ENCODE measurements around the gene LRRC8B.

The LRRC8B gene

DNA sequence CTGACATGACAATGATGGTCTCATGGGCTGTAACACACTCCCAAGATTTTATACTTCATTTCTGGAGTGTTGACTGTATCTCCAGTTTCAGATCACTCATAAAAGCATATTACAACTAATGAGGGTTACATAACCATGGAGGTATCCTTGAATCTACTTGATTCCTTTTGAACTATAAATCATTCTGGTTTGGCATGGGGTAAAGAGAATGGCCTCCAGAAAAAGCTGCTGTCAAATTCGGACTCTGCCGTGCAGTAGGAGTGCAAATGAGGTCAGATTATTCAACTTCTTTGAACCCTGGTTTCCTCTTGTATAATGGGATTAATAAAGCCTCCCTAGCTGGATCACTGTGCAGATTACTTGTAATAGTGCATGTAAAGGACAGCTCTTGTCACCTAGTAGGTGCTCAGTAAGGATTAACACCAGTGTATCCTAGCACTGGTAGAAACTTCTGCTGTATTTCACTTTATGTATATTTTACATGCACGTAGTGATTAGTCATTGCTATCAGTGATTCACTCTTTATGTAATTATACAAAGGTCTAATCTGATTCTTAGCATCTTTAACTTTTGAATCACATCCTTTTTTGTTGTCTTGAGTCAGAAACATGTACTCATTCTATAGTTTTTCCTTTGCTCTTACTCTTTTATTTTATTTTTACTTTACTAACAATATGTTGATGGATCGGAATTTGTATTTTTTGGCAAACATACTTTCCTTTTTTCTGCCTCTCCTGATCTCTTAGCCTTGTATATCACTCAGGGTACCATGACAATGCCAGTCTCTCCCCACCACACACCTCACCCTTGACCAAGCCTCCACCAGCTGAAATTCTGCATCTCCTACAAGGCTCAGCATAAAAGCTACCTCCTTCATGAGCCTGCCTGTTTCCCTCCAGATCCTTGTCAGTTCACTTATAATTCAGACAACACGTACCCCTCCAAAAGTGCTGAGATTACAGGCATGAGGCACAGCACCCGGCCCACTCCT lies 111.5 kb downstream of the LRRC8B start:
- DNase-seq, result no peak

DNA sequence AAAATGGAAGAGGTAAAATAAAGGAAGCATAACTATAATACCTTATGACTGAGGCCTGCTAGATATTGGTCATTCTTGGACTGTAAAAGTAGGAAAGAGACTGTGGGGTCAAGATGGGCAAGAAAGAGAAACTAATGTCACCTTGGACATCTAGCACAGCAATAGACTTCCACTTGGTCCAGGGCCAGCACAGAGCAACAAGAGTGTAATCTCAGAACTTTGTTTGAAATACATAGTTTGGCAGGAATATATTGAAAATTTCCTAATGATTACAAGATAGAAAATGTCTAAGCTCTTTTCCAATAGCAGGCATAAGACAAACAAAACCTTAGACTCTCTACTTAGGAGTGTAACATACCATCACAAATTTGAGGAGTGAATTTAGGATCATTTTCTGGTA lies 112.9 kb downstream of the LRRC8B start:
- DNase-seq, result no peak

DNA sequence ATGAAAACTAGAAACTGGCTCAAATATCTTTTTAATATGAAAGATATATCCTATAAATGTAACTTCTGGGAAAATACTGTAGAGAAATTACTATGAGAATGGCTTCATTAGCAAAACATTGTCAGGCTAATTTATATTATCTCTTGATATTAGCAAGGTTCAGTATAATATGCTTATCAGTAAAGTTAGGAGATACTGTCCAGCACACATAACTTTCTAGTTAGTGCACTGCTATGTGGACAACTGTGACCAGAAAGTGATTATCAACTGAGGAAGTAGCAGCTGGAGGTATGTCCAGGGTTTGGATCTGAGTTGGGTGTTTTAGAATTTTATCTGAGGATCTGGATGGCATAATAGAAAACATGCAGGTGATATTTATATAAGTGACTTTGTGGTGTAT lies 115.8 kb downstream of the LRRC8B start:
- no peak for DNase-seq

DNA sequence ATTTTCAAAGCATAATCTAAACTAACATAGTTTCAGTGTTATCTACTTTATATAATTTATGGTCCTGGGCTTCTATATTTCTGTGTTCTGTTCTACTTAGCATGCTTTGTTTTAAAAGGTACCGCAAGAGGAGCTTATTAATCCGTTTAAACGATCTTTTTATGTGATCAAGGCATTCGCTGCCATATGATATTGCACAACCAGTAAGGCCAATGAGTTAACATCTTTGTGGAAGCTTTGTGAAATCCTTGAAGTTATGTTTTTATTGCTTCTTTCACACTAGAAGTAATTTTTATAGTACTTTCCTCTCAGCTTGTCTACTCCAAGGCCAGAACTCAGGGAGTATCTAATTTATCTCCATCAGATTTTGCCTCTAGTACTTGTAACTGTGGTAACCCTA lies 117.2 kb downstream of the LRRC8B start:
- no peak for DNase-seq

DNA sequence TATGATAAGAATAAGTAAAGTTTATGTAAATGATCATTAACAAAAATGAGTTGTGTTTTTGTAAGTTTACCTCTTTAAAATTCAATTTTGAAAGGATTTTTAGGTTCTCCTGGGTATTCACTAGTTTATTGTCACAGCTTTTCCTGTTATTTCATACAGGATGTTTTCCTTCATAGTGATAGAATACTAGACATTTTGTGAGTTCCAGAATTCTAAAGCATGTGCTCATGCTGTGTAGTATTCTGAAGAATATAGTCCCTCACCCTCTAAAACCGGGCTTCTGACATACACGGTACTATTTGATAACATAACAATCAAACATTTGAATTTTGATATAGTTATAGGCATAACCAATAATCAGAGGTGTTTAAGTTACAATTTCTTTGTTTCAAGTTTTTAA lies 118.9 kb downstream of the LRRC8B start:
- DNase-seq, result no peak

DNA sequence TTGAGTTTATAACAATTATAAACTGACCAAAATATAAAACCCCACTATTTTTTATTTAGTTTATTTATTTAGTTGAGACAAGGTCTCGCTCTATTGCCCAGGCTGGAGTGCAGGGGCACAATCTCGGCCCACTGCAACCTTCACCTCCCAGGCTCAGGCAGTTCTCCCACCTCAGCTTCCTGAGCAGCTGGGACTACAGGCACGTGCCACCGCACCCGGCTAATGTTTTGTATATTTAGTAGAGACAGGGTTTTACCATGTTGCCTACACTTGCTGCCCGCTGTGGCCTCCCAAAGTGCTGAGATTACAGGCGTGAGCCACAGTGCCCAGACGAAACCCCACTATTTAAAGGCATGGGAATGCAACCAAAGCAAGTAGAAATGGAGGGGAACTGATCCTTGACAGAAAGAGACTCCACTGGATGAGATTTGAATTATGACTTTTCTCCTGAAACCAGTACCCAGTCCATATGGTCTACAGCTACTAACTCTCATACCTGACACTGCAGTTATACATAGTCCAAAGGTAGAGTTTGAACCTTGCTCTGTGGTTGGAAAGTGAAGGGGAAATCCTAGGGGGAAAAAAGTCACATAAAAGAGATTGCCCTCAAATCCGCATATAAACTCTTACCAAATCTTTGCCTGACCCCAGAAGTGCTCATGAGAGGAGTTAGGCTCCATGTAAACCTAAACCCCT lies 119.6 kb downstream of the LRRC8B start:
- no peak for DNase-seq

DNA sequence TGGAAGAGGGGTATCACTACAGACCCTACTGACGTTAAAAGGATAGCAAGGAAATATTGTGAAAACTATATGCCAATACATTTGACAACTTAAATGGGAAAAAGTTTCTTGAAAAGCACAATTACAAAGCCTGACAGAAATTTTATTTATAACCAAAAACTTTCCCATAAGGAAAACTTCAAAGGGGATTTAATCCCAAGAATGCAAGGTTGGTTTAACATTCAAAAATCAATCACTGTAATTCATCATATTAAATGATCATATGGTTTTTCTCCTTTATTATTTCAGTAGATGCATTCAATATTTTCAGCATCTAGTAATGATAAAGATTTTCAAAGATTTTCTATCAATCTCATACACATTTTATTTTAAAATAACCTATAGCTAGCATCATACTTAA lies 121.6 kb downstream of the LRRC8B start:
- DNase-seq, result no peak
